ENCODE measurements around the gene AP3S1. TPM values are rescaled to one million over a fixed set of nuclear protein-coding genes. Genes with fewer than 3 reads are reported as not detected.
A peak's percentile ranks its signal among the peaks of the same experiment; 100 is the strongest.
"Not testable (repeated sequence)": the region's sequence is repeated elsewhere in the genome, so short reads cannot be mapped to it uniquely, and the experiment has no call there.

The AP3S1 gene
- total RNA-seq, 2 experiments from 2014 or later: 102 to 107 TPM

DNA sequence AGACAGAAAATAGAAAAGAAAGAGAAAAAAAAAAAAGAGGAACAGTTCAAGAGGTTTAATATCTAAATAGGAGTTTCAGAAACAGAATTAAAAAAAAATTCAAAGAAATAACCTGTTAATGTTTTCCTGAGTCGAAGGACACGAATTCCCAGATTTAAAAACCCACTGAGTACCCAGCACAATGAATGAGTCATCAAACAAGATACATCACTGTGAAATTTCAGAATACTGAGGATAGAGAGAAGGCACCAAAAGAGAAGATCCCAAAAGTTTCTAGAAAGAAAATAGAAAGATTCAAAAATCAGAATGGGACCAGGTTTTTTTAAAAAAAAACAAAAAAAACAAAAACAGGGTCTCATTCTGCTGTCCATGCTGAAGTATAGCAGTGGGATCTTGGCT, 34.1 kb upstream of the AP3S1 start:
- H3K36me3 Mint-ChIP-seq (ENCODE audit: low read depth): no peaks in the 10 kb centered on the region
- ChIA-PET CTCF (no interaction called here), POLR2A (no interaction called here)
- TF ChIP-seq, protein P1, sequence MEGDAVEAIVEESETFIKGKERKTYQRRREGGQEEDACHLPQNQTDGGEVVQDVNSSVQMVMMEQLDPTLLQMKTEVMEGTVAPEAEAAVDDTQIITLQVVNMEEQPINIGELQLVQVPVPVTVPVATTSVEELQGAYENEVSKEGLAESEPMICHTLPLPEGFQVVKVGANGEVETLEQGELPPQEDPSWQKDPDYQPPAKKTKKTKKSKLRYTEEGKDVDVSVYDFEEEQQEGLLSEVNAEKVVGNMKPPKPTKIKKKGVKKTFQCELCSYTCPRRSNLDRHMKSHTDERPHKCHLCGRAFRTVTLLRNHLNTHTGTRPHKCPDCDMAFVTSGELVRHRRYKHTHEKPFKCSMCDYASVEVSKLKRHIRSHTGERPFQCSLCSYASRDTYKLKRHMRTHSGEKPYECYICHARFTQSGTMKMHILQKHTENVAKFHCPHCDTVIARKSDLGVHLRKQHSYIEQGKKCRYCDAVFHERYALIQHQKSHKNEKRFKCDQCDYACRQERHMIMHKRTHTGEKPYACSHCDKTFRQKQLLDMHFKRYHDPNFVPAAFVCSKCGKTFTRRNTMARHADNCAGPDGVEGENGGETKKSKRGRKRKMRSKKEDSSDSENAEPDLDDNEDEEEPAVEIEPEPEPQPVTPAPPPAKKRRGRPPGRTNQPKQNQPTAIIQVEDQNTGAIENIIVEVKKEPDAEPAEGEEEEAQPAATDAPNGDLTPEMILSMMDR (IDR thresholded peaks at IDR 0.05): no peak
- H3K9me3 Mint-ChIP-seq: no peaks in the 10 kb centered on the region
- intact Hi-C loops (cut with micrococcal nuclease): no loop called here
- peaks cover 23% of the 10 kb centered on the region for H3K27me3 Mint-ChIP-seq
- ATAC-seq: no peak
- peak overlapping the region; percentile 6 for H3K27ac Mint-ChIP-seq
- no peak overlapping the region for H3K4me3 Mint-ChIP-seq
- DNase-seq: no peak
- H3K4me1 Mint-ChIP-seq (ENCODE audit: low read depth): peaks cover 33% of the 10 kb centered on the region

- ATAC-seq; POLR2A ChIA-PET; H3K4me3 Mint-ChIP-seq; H3K36me3 Mint-ChIP-seq (ENCODE audit: low read depth); H3K27ac Mint-ChIP-seq; DNase-seq; intact Hi-C loops (cut with micrococcal nuclease); H3K9me3 Mint-ChIP-seq: not testable (repeated sequence)
- Mint-ChIP-seq H3K4me1 (ENCODE audit: low read depth) (peaks cover 33% of the 10 kb centered on the region), H3K27me3 (peaks cover 25% of the 10 kb centered on the region)
- CTCF ChIA-PET: interaction anchor here (2.4 kb wide), 1 partner anchor 11 kb away, joined by 11 read pairs; no protein-coding TSS in a partner anchor
These were observed 33.7 kb upstream of the AP3S1 start for GRCh38 chr5:115808066-115808465.

GRCh38 chr5:115809946-115810345, 31.8 kb upstream of the AP3S1 start:
- CTCF ChIA-PET: interaction anchor here (2.4 to 2.8 kb wide), 2 partner anchors 9 to 174 kb away, joined by 9 to 11 read pairs; no protein-coding TSS in a partner anchor
- H3K4me1 Mint-ChIP-seq (ENCODE audit: low read depth): peaks cover 45% of the 10 kb centered on the region
- H3K27ac Mint-ChIP-seq: no peak overlapping the region
- no peaks in the 10 kb centered on the region for H3K9me3 Mint-ChIP-seq
- intact Hi-C loops (cut with micrococcal nuclease): no loop called here
- peaks cover 40% of the 10 kb centered on the region for H3K27me3 Mint-ChIP-seq
- no peak for DNase-seq
- peak; percentile 52 for ATAC-seq
- POLR2A ChIA-PET: no interaction called here
- no peak overlapping the region for H3K4me3 Mint-ChIP-seq
- no peaks in the 10 kb centered on the region for H3K36me3 Mint-ChIP-seq (ENCODE audit: low read depth)
- TF ChIP-seq, protein P1 (IDR thresholded peaks at IDR 0.05): no peak

DNA sequence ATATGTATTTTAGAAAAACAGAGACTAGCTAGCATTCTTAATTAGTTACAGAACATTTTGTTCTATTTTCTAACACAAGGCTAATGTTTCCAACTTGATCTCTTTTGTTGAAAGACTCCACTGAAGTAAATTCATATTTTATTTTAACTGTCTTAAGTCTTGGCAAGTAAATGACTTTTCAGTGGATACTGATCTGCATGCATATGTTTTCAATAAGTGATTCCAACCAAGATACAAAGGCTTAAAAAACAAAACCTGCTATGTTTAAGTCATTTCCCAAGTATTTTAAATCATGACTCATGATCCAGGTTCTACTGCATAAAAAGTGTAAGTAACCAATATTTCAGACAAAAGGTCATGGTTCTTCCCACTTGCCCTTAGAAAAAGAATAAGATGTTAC, 31.0 kb upstream of the AP3S1 start:
- Mint-ChIP-seq H3K27me3 (peaks cover 48% of the 10 kb centered on the region), H3K36me3 (ENCODE audit: low read depth) (no peaks in the 10 kb centered on the region), H3K4me1 (ENCODE audit: low read depth) (peaks cover 53% of the 10 kb centered on the region), H3K9me3 (no peaks in the 10 kb centered on the region), H3K27ac (no peak overlapping the region), H3K4me3 (no peak overlapping the region)
- CTCF ChIA-PET: interaction anchor here (2.4 to 2.8 kb wide), 2 partner anchors 8 to 175 kb away, joined by 9 to 11 read pairs; no protein-coding TSS in a partner anchor
- no peak for ATAC-seq
- POLR2A ChIA-PET: no interaction called here
- DNase-seq: no peak
- intact Hi-C loops (cut with micrococcal nuclease): no loop called here
- TF ChIP-seq, protein P1 (IDR thresholded peaks at IDR 0.05): no peak

DNA sequence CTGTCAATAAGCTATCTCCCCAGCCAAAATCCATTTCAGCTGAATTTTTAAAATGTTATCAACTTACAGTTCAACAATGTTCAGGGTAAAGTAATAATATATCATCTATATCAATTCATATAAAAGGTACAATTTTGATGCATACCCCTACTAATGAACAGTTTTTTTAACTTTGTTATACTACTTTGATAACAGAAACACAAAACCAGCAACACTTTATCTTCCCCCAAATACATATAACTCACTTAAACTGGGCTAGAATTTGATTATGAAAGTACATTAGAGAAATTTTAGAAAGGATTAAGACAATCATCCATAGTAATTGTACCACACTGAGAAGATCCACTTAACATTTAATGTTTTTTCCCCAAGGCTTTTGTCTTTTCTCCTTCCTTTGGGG, 30.3 kb upstream of the AP3S1 start:
- ATAC-seq (no peak), DNase-seq (no peak)
- TF ChIP-seq, protein P1 (IDR thresholded peaks at IDR 0.05): no peak
- peaks cover 52% of the 10 kb centered on the region for H3K27me3 Mint-ChIP-seq
- no peaks in the 10 kb centered on the region for H3K9me3 Mint-ChIP-seq
- intact Hi-C loops (cut with micrococcal nuclease): no loop called here
- H3K36me3 Mint-ChIP-seq (ENCODE audit: low read depth): no peaks in the 10 kb centered on the region
- H3K27ac Mint-ChIP-seq: no peak overlapping the region
- no peak overlapping the region for H3K4me3 Mint-ChIP-seq
- H3K4me1 Mint-ChIP-seq (ENCODE audit: low read depth): peaks cover 56% of the 10 kb centered on the region
- CTCF ChIA-PET: interaction anchor here (0.6 kb wide), 1 partner anchor 287 kb away, joined by 3 read pairs; no protein-coding TSS in a partner anchor
- POLR2A ChIA-PET: no interaction called here

- POLR2A ChIA-PET: no interaction called here
- Mint-ChIP-seq H3K27me3 (peaks cover 56% of the 10 kb centered on the region), H3K4me3 (no peak overlapping the region), H3K36me3 (ENCODE audit: low read depth) (no peaks in the 10 kb centered on the region), H3K9me3 (no peaks in the 10 kb centered on the region), H3K4me1 (ENCODE audit: low read depth) (peaks cover 49% of the 10 kb centered on the region), H3K27ac (no peak overlapping the region)
- CTCF ChIA-PET: no interaction called here
- no peak for ATAC-seq
- intact Hi-C loops (cut with micrococcal nuclease): no loop called here
- TF ChIP-seq, protein P1 (IDR thresholded peaks at IDR 0.05): no peak
- no peak for DNase-seq
These were observed 29.4 kb upstream of the AP3S1 start for GRCh38 chr5:115812372-115812771.
